Ureter (tissue), 1 donor: ENCODE measurements around the gene GPR151. TPM values are rescaled to one million over a fixed set of nuclear protein-coding genes. Genes with fewer than 3 reads are reported as not detected.
"Not testable (repeated sequence)": the region's sequence is repeated elsewhere in the genome, so short reads cannot be mapped to it uniquely, and the experiment has no call there.

Experiments used
- DNase-seq: peaks from one replicate; pipeline ENCODE4 v3.0.0-alpha.2; 2020; ENCODE audit warnings: low spot score
- total RNA-seq: library from RNA; stranded (reverse); gene quantifications from one replicate; pipeline ENCODE4 v1.2.4, GENCODE V29; 2023
- donor health status: DM: yes; HTN: yes; CAD: no.

GPR151 gene
- not detected for total RNA-seq

DNA sequence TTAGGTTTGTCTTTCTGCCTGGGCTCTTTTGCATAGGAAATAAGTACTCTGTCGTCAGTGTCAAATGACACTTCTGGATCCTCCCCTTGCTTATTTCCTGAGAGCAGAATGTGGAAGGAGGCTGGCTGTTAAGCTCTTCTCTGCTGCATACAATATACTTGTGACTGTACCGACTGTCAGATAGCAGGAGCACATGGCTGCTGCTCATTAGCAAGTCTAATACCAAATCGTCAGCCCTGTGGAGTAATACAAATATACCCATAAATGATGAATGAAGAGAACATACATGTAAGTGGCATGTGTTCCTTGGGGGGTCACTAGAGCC is at the start of gene GPR151:
GPR151 (minus strand) TSS at position 40 of the 325 bp plus-strand sequence. CDS start 77 bp downstream, outside the sequence.
- DNase-seq, result no peak

DNA sequence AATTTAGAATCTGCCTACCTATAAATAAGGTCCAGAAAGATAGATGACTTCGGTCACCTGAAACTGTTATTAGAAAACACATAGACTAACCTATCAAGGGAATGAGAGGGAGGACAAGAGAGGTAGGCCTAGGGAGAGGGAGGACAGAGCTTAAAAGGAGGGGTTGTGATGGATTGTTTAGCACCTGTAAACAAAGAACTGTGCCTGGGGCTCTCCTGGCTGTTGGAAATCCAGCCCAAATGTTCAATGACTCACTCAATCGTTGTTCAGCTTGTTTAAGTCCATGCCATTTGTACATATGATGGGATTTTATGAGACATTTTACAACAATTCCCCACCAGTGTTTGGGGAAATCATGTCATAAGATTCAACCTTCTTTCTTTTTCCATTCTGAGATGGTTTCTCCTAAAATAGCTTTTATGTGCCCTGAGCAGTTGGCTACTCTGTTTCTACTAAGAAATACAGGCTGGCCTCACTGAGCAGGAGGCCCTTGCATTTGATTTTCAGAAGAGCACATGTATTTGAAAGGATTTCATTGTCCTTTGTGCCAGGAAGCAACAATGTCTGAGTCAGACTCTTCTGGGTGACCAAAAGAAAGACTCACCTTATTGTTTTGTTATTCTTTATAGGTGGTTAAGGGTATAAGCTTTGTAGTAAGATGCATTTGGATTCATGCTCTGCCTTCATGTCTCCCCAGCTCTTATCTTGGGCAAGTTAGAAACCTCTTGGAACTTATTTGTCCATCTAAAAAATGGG is 48.2 kb upstream of the GPR151 start:
- DNase-seq, result no peak

DNA sequence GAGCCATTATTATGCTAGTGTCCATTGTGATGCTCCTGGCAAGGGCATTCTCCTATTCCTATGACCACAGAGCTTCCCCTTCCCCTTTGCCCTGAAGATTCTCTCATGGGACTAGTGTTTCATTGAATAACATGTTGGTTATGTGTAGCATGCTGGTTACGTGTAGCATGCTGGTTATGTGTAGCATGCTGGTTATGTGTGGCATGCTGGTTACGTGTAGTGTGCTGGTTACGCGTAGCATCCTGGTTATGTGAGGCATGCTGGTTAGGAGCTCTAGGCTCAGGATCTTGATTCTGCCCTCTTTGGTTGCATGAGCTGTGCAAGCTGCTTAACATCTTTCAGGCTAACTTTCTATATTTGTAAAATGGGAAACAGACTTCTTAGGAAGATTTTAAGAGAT is 46.5 kb upstream of the GPR151 start:
- DNase-seq, result no peak

DNA sequence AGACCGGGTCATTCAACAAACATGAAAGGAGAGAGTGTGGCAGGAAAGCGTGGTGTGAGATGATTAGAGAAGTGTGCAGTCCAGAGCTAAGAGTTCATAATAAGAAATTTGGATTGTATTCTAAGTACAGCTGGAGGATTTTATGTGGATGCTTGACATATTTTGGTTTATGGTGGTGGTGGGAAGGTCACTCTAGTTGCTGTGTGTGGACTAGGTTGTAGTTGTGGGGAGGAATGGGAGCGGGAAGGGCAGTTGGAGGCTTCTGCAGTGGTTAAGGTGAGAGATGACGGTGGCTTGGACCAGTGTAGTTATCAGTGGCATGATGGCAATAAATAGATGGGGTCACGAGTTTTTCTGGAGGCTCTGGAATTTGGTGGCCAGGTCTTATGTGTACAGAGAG is 45.7 kb upstream of the GPR151 start:
- no peak for DNase-seq

DNA sequence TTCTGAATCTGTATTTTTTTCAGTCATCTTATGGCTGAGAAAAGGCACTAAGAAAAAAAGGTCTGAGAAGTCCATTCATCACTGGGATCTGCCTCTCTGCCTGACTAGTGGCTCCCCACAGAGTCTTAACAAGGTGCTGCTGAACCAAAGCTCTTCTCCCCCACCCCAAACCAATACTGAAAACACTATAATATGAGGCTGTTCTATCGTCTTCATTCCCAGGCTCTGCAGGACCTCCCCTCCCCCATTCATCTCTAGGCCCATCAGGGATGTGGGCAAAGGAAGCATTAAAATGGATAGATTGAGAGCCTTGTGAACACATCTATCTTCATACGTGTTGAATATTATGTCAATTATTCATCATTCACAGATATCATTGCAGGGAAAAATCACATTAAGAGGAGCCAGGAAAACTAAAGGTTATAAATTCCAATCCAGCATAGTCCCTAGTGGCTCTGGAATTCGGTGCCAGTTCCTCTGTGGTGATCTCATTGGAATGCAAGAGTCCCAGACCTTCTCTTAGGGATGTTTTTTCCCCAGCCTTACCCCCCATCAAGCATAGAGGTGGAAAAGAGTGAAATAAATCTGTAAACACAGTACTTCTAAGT is 44.3 kb upstream of the GPR151 start:
- DNase-seq, result no peak

DNA sequence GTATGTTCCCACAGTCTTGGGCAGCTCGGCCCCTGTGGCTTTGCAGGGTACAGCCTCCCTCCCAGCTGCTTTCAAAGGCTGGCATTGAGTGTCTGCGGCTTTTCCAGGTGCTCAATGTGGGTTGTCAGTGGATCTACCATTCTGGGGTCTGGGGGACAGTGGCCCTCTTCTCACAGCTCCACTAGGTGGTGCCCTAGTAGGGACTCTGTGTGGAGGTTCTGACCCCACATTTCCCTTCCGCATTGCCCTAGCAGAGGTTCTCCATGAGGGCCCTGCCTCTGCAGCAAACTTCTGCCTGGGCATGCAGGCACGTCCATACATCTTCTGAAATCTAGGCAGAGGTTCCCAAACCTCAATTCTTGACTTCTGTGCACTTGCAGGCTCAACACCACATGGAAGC is 40.9 kb upstream of the GPR151 start:
- not testable (repeated sequence) for DNase-seq

DNA sequence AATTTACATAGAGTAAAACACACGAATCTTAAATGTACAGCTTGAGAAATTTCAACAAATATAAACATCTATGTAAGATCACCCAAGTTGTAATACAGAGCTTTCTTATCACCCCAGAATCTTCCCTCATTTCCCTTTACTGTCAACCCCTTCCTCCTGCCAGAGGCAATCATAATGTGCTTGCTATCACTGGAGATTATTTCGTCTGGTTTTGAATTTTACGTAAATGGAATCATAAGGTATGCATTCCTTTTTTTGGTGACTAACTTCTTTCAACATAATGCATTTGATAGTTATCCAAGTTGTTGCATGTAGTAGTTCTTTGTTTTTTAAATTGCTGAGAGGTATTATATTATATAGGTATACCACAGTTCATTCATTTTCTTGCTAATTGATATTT is 37.5 kb upstream of the GPR151 start:
- DNase-seq, result no peak

DNA sequence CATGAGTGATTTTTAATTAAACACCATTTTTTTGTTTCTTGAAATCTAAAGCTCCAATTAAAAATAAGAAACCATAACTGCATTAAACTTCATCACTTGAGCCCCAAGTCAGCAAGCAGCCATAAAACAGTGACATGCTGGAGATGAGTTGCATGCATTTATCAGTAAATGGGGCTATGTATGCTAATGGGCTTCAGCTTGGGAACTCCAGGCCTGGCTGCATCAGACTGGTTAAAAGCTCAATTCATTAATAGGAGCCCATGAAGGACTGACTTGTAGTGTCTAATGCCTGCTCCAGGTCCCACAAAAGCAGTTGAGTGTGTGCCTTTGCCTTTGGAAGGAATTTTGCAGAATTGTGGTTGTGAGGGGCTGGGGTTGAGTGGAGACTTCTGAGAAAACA is 33.6 kb upstream of the GPR151 start:
- no peak for DNase-seq

DNA sequence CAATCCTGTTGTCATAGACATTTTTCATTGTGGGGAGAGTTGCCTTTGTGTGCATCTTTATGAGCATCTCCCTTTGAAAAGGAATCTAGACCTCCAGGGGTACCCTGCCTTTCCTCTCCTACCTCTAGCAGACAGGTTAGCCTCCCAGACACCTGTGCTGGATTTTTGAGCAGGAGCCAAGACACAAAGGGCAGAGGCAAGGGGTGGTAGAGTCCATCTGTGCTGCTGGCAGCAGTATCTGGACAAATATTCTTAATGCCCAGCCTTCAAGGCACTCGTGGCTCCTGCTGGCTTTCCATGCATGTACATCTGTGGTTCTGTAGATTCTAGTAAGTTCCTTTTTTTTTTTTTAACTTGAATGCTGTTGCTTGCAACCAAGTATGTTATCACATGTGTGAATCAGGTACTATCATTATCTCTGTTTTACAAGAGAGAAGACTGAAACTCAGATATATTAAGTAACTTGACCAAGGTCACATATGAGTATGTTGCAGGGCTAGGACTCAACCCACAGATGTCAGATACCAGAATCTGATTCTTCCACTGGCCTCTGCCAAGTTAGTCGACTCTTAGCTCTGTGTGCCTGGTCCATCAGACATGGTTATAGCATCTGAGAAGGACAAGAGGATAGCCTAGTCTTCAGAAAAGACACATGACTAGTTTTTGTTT is 32.9 kb upstream of the GPR151 start:
- DNase-seq, result no peak

DNA sequence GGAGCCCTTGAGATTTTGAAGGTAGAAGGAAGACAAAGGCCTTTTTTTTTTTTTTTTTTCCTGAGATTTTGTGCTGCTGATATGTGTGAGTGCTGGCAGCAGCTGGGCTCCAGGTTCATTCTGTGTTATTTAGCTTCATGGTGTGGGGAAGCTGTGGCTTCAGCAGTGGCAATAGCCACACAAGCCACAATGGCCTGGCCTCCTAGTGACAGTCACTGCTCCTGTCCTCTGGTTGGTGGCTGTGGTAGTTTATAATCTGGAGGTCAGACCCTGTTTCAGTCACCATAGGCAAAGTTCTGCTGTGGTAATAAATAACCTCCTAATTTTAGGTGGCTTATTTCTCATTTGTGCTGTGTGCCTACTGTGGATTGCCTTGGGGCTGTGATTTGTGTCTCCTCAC is 28.2 kb upstream of the GPR151 start:
- DNase-seq, result no peak

DNA sequence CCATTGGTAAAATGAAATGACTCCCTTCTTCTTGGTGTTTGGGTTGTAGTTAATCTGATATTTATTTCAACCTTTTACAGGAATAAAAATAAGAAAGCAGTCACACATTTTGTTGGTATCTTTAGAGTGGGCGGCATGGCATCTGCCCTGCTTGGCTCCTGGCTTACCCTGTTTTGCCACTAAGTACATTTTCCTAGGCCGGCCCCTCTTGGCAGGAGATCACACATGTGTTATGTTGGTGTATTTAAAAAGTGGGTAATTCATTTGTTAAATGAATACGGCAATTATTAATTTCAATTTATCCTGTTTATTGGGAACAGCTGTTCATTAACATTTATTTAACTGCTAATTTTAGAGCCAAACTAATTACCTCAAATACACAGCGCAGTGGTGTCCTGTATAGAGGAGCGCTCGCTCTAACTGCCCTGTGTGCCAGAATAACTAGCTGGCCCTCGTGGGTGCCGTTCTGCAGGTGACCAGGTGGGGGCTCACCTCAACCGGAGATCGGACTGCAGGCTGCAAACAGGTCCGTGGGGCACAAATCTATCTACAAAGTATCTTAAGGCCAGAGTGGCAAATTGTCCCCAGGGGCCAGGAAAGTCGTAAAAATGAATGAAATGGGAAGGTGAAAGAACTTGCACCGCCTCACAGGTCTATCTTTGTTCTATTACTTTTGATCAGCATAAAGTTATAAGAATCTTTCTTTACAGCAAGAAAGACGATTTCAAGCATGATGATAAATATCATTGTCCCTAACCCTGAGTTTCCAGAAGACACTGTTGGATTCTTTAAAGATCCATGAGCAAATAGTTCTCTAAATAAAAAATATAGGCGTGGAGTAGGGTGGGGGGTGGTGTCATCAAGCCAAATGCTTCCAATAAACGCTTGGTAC is 26.2 kb upstream of the GPR151 start:
- peak; percentile 83 for DNase-seq

DNA sequence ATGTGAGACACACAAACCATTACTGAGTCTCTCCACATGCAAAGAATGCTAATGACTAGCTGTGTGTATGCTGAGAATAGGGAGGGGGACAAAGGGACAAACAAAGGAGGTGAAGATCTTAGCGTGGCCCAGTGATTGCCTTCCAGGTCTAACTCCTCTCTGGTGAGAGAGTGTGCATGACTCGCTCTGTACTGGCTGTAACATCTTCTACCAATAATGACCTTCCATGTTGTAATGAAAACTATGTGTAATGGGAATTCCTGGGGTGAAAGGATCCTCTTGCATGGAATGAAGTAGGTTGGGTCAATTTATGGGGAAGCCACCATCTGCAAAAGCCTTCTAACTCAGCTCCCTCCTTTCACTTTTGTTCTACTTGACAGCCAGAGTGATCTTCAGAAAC is 24.4 kb upstream of the GPR151 start:
- DNase-seq, result no peak

DNA sequence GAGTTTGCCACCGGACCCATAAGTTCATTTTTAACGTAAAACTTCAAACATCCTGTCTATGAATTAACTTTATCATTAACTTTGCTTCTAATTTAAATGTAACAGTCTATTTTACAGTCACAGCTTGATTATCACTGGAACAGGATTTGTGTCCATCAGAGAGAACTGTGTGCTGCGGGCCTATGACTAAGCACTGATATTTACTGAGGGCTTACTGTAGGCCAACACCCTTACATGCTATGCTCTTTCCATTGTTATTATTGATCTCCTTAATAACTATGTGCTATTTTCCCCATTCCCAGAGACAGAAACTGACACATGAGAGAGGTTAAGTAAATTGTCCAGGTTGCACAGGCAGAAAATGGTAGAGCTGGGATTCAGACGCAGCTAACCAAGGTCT is 24.0 kb upstream of the GPR151 start:
- DNase-seq, result no peak

DNA sequence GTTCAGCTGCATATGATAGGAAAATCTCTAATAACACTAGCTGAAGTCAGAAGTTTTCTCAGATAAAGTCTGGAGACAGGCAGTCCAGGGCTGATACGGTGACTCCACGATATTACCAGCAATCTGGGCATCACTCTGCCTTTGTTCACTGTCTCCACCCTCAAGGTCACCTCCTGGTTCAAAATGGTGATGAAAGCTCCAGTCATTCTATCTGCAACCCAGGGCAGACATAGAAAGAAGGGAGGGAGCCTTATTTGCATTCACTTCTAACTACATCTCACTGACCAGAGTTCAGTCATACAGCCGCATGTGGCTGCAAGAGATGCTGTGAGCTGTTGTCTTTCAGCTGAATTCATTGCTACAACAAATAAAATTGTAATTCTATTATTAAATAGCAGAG is 22.4 kb upstream of the GPR151 start:
- DNase-seq, result no peak

DNA sequence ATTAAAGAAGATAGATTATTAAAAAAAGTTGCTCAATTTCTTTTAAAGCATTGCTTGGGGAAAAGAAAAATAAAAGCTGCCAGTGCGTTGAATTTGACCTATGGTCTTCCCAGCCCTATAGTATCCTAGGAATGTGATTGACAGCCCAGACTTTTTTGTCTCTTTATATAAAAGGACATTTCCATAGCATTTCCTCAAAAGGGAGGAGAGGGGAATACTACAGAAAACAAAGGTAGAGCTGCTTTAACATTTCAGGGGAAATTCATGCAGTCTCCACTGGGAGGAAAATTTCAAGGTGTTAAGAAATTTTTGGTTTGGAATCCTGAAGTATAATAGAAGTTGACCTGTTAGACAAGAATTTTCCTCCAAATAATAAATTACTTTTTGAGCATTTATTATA is 17.9 kb upstream of the GPR151 start:
- DNase-seq, result no peak

DNA sequence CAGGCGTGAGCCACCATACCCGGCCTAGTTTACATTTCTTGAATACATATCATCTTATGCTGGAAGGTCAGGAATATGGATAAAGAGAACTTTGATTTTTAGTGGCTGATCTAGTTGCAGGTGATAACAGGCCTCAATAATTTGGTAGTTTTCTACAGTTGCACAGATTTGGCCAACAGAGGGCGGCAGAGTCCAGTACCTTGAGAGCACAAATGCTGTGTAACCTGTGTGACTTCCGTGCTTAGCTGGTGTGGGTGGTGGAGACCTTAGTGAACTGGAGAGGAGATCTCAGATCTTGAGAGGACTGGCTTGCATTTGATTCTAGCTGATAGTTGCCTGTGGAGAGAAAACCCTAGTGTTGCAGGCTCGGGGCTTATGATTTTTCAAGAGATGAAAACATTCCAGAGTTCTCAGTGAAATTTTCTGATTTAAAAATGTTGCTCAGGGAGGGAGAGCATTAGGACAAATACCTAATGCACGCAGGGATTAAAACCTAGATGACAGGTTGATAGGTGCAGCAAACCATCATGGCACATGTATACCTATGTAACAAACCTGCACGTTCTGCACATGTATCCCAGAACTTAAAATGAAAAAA is 17.4 kb upstream of the GPR151 start:
- DNase-seq, result peak; percentile 72

DNA sequence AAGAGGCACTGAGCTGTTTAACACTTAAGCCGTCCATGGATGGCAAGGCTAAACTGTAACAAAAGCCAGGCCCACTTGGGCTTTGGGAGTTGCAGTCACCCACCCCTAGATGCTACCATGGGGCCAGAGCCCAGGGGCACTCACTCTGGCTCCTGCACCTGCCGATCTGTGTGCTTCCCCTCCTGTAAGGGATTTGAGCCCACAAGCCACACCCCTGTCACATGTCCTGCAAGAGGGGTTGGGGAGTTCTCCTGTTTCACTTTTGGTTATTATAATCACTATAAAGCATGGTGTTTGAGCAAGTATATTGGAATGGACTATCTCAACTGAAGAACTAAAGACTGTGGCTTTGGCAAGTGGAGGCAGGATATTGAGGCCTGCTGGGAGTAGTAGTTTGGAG is 14.0 kb upstream of the GPR151 start:
- DNase-seq, result no peak

DNA sequence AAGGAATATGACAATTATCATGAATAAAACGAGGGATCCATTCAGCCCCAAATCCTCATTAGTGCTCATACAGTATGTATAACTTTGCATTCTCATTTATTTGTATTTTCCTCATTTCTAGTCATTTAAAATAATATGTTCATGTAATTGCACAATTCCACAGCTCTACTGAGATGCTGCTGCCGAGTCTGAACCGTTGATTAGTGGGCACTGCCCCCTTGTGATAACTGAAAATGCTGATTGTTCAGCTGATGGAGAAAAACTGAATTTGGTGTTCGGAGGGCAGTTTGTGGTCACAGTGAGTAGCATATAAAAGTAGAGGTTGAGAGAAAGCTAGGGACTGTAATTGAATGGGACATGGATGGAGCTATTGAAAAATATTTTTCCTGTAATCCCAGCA is 12.2 kb upstream of the GPR151 start:
- no peak for DNase-seq

DNA sequence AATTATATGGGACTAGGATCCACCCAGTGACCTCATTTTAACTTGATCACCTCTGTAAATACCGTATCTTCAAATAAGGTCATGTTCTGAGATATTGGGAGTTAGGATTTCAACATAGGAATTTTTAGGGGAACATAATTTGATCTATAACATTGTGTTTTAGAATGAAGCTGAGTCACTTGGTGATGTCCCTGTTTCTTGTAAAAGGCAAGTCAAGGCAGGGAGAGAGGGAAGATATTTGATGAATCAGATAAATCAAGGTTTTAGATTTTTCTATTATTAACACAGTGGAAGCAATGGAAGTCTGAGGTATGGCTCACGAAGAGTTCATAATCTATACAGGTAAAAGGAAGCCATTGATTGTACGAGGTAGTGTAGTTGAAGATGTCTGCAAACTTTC is 11.8 kb upstream of the GPR151 start:
- no peak for DNase-seq

DNA sequence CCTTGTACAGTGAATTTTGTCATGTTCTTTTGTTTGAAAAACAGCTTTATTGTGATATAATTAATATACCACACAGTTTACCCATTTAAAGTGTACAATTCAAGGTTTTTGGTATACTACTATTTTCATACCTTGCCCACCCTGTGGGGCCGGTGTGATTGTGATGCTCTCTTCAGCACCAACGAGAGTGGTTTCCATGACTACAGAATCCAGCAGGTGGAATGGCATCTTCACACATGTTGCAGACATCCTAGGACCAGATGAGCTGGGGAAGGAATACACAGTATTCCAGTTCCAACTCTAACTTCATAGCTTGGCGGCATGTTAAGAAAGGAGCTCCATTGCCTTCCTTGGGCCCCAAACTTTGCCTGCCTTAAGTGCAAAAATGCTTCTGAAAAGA is 7.7 kb upstream of the GPR151 start:
- no peak for DNase-seq

DNA sequence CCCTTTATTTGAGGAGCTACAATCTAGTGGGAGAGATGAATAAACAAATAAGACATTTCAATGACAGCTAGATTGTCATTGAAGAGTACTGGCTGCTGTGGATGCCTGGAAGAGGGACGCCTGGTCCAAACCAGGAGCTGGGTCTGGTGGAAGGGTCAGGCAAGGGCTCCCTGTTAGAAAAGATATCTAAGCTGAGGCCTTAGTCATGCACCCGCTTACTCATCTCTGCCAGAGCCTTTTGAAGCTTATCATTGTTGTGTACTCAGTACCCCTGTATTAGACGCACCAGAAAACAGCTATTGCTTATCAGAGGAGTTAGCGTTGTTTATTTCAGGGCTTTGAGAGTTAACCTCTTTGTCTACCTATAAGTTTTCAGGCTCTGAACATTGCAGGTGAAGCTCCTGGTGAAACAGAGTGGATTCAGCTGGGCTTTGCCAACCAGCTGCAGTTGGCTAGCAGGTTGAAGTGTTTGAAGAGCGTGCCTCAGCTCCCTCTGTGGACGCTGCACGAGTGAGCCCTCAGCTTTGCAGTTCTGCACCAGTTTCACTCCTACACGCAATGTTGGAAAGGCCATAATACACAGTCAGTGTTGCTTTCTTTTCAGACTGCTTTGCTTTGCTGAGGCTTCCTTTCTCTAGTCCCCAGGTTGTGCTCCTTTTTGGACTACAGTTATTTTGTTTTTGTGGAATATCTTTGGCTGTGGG is 5.6 kb upstream of the GPR151 start:
- DNase-seq, result no peak
